Cardiac muscle cell (in vitro differentiated cells and primary cell): ENCODE results near the gene CIB2. TPM values are rescaled to one million over a fixed set of nuclear protein-coding genes. Genes with fewer than 3 reads are reported as not detected.

Experiments used
- DNase-seq, 2 donors: peaks; one replicate each; pipeline versions ENCODE4 v3.0.0 to v3.0.0-alpha.2; 2010 to 2017; ENCODE audit warnings: low read depth in 1 of 2, low spot score in 1 of 2
- H3K27ac ChIP-seq: fragments of 200-600 bp; sonication (generic); 2 replicates; pipeline ENCODE4 v1.5.1; 2016
- H3K27me3 ChIP-seq: fragments of 200-600 bp; sonication (generic); 2 replicates; pipeline ENCODE4 v1.6.0; 2016; ENCODE audit warnings: control low read depth
- H3K36me3 ChIP-seq: fragments of 200-600 bp; sonication (generic); 2 replicates; pipeline ENCODE4 v1.5.1; 2016; ENCODE audit warnings: control low read depth
- H3K4me1 ChIP-seq: fragments of 200-600 bp; sonication (generic); 2 replicates; pipeline ENCODE4 v1.8.1; 2017; ENCODE audit warnings: low read depth, mild to moderate bottlenecking, mixed run types
- H3K4me3 ChIP-seq: fragments of 200-600 bp; sonication (generic); 2 replicates; pipeline ENCODE4 v1.5.1; 2016; ENCODE audit warnings: mild to moderate bottlenecking
- H3K9me3 ChIP-seq: fragments of 200-600 bp; sonication (generic); 2 replicates; pipeline ENCODE4 v1.5.1; 2017; ENCODE audit warnings: low read depth, mild to moderate bottlenecking, control low read depth
- polyA plus RNA-seq: library from polyadenylated mRNA; unstranded; fragments of >200 nt; fragmentation: Nextera tagmentation; extraction: Ambion mirVana; gene quantifications from 2 replicates; pipeline ENCODE4 v1.2.1, GENCODE V29; 2016
- total RNA-seq: library from RNA; depleted of rRNA; stranded (reverse); fragments of >200 nt; gene quantifications from 2 replicates; pipeline ENCODE4 v1.2.3, GENCODE V29; 2016
- TF ChIP-seq, protein P1 (sequence below): IDR thresholded peaks from 2 replicates; pipeline ENCODE4 v1.5.1; 2012; ENCODE audit warnings: low read depth, mild to moderate bottlenecking, low read length

CIB2 gene
- total and polyA plus RNA-seq, 2 experiments from 2014 or later, result 59.9 to 63.4 TPM

- DNase-seq, result no peak
- Histone ChIP-seq H3K9me3 (no peaks in the 10 kb centered on the region), H3K27me3 (no peaks in the 10 kb centered on the region), H3K27ac (no peak overlapping the region), H3K36me3 (no peaks in the 10 kb centered on the region), H3K4me3 (no peak overlapping the region), H3K4me1 (no peaks in the 10 kb centered on the region)
- TF ChIP-seq, protein P1, sequence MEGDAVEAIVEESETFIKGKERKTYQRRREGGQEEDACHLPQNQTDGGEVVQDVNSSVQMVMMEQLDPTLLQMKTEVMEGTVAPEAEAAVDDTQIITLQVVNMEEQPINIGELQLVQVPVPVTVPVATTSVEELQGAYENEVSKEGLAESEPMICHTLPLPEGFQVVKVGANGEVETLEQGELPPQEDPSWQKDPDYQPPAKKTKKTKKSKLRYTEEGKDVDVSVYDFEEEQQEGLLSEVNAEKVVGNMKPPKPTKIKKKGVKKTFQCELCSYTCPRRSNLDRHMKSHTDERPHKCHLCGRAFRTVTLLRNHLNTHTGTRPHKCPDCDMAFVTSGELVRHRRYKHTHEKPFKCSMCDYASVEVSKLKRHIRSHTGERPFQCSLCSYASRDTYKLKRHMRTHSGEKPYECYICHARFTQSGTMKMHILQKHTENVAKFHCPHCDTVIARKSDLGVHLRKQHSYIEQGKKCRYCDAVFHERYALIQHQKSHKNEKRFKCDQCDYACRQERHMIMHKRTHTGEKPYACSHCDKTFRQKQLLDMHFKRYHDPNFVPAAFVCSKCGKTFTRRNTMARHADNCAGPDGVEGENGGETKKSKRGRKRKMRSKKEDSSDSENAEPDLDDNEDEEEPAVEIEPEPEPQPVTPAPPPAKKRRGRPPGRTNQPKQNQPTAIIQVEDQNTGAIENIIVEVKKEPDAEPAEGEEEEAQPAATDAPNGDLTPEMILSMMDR, result no peak
These were observed 61.1 kb downstream of the CIB2 start for GRCh38 chr15:78070049-78070700.

- Histone ChIP-seq H3K27ac (no peak overlapping the region), H3K36me3 (no peaks in the 10 kb centered on the region), H3K4me1 (no peaks in the 10 kb centered on the region), H3K27me3 (no peaks in the 10 kb centered on the region), H3K9me3 (no peaks in the 10 kb centered on the region), H3K4me3 (no peak overlapping the region)
- DNase-seq, result no peak
- TF ChIP-seq, protein P1, result no peak
These were observed 61.7 kb downstream of the CIB2 start for GRCh38 chr15:78069462-78070029.

GRCh38 chr15:78069052-78069414 lies 62.2 kb downstream of the CIB2 start:
- H3K27ac ChIP-seq, result no peak overlapping the region

DNA sequence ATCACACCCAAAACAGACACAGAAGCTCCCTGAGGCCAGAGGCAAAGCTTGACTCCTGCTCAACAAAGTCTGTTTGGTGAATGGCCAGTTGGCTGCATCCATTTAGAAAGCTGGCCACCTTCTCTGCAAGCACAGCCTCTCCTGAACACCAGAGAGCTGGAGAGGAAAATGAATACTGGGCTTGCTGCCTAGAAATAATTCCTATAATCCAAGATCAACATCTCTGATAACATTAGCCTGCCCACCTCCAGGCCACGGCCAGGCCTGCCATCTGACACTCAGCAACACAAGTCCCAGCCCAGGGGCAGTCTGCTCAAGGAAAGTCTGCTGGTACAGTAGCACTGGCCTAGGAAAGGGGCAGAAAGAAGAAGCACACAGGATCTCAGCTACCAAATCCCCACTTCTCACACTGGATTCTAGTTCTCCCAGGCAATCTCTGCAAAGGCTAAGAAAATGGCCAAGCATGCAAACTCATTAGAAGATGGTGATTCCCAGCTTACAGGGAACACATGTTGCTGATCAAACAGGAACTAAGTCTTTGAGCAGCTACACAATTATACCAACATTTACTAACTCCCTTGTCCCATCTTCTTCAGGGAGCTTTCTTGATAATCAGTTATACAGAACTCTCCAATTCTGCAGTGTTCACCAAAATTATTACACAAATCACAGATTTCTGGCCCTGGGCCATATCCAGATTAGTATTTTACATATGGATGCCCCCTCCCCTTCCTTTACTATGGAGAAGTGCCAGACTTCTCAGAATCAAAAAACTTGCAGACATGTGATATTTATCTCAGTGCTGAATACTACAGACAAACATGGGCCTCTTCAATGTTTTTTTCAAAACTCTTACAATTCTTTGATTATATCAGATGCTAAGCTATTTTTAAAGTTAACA lies 63.7 kb downstream of the CIB2 start:
- H3K27ac ChIP-seq, result no peak overlapping the region
- no peak for DNase-seq

More at GRCh38 chr15:78069052-78069414, 62.2 kb downstream of the CIB2 start:
- Histone ChIP-seq H3K36me3 (no peaks in the 10 kb centered on the region), H3K4me1 (no peaks in the 10 kb centered on the region), H3K27me3 (no peaks in the 10 kb centered on the region), H3K9me3 (no peaks in the 10 kb centered on the region), H3K4me3 (no peak overlapping the region)
- no peak for DNase-seq
- TF ChIP-seq, protein P1, result no peak

More for the DNA sequence above, 63.7 kb downstream of the CIB2 start:
- Histone ChIP-seq H3K4me1 (no peaks in the 10 kb centered on the region), H3K4me3 (no peak overlapping the region), H3K9me3 (no peaks in the 10 kb centered on the region), H3K27me3 (no peaks in the 10 kb centered on the region), H3K36me3 (no peaks in the 10 kb centered on the region)
- TF ChIP-seq, protein P1, result no peak
